CD1c-positive myeloid dendritic cell (primary cell): ENCODE data around the gene APOH.
A peak's percentile ranks its signal among the peaks of the same experiment; 100 is the strongest.

ENCODE experiments used
- DNase-seq: peaks from one replicate; pipeline ENCODE4 v3.0.0-alpha.2; 2016; ENCODE audit errors: extremely low spot score

Gene APOH

DNA sequence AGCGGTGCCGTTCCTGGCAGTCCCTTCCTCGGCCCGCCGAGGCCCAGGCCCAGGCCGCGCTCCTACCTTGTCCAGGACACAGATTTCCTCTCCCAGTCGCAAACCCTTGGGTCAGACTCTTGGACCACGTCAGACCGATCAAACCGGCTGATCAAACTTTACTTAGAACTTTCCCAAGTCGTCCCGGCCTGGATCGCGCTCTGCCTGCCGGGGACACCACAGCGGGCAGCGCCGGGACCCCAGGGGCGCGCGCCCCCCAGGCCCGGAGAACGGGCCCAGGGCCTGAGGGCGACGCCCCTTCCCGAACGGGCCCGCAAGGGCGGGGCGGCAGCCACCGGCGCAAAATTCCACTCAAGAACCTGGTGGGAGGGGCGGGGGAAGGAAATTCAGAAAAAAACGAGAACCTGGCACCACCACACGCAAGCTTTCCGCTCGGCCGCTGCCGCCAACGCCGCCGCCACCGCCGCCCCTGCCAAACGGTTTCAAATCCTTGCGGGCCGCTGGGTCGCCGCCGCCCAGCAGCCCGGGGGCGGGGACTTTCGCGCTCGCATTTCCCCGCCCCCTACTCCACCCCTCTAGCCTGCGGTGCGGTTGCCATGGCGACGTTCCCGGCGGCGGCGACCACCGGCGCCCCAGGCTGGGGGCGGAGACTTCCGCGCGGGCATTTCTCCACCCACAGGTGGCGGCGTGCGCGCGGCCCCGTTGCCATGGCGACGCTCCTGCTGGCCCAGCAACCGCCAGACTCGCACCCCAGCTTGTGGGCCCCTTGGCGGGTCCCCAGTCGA is 37.4 kb downstream of the APOH start, which contains the start of gene CEP112:
Gene CEP112 (minus strand): TSS at position 541 of the 785 bp plus-strand sequence.
- DNase-seq, result peak; percentile 88

DNA sequence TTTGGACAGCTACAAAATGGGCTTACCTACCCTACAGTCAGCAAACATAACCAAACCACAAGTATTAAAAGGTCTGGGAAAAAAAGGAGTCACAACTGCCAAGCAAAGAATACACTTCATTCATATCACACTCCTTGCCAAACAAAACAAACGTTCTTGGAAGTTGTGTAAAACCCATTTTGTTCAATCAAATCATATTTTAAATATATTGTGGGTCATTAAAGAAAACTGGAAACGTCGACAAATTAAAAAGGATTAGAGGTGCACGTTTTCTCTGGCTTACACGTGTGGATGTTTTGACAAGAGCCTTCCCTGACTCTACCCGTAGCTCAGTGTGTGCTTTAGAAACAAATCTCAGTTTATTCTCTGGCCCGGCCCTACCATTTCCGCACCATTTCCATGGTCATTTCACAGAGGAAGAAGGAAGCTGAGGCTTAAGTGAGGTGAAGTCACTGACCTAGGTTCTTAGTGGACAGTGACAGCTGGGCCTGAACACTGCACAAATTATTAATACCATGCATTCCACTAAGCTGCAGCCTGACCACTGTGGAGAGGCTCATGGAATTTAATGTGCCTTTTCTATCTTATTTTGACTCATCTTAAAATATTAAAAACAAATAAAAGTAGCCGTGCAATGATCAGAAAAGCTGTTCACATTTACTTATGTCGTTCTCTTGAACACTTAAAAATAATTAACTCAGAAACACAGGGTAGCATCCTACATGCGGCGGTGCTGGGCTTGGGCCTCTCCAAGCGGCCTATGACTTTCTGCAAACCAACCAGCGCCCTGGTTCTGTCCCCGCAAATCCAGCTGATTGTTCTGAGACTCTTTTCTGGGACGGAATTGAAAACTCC is 38.2 kb downstream of the APOH start:
- DNase-seq, result peak; percentile 1

- no peak for DNase-seq
Observed at GRCh38 chr17:66187718-66188117, 41.5 kb downstream of the APOH start.

- DNase-seq, result no peak
Observed at GRCh38 chr17:66185862-66186261, 43.4 kb downstream of the APOH start.

GRCh38 chr17:66184392-66184791 is 44.8 kb downstream of the APOH start:
- DNase-seq, result no peak

GRCh38 chr17:66183529-66183928 is 45.7 kb downstream of the APOH start:
- no peak for DNase-seq

DNA sequence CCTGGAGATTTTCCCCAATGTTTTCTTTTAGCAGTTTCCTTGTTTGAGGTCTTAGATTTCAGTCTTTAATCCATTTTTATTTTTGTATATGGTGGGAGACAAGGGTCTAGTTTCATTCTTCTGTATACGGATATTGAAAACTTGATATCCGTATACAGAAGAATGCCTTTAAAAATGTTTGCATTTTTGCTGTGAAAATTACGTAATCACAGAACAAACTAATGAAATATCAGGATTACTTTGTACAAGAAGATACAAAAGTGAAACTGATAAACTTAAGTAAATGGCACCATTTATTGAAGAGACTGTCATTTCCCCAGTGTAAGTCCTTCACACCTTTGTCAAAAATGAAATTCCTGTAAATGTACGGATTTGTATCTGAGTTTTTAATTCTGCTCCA is 50.6 kb downstream of the APOH start:
- DNase-seq, result no peak

GRCh38 chr17:66177048-66177447 is 52.2 kb downstream of the APOH start:
- no peak for DNase-seq

DNA sequence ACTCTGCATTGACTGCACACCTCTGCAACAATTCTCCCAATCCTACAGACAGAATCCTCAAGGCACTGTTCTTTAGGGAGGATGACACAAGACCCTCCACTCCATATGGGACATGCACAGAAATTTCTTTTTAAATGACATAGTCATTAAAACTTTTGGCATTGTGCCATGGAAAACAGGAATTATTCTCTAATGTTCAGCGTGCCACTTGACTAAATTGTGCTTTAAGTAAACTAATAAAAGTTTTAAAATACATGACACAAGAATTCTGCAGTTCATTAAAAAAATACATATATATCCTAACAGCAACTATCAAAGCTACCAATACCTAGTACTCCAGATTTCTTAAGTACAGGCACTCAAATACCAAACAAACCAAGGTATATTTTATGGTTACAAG is 53.3 kb downstream of the APOH start:
- no peak for DNase-seq

- DNase-seq, result no peak
Observed at GRCh38 chr17:66172691-66173223, 56.5 kb downstream of the APOH start.

DNA sequence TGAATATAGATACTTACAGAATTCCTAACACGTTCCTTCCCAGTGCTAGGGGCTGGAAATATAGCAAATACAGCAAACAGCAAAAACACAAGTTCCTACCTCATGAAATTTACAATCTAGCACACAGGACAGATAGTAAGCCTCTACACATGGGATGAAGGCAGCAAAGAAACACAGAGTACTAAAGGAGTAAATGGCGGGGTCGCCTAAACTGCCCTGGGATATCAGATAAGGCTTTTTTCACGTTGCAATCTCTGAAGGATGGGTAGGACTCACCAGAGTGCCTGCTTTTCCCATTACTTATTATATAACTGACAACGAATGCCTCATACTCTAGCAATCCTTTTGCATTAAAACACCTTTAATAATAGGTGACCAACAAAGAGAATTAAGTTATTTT is 57.1 kb downstream of the APOH start:
- DNase-seq, result no peak

DNA sequence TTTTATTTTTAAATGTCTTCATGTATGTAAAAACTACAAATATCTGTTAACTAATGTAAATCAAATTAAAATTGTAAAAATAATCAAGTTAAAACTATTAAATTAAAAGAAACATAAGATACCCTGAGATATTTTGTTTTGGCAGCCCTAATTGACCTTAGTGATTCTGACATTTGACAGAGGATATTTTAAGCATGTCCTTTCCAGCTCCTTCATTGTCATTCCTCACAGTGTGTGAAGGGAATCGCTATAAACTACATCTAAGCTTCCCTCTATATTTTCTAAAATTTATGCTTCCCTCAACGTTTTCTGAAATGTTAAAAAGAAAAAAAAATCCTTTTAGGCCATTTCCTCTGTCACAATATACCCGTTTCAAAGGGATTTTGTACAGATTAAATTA is 57.5 kb downstream of the APOH start:
- DNase-seq, result no peak

DNA sequence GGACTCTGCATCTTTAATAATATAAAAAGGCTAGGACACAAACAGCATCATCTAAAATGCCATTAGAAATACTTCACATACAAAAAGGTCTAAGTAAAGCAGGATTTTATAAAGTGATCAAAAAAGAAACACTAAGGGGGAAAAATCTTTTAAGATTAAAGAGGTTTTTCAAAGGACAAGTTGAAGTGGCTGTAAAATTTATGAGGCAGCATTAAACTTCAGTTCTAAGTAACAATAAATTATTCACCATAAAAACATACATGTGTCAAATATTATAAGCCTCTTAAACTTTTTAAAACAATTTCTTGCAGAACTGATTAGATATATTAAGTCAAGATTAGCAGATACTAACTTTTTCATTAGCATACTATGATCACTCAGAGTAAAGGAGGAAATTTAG is 58.0 kb downstream of the APOH start:
- no peak for DNase-seq

- DNase-seq, result no peak
Observed at GRCh38 chr17:66169839-66170238, 59.4 kb downstream of the APOH start.

- DNase-seq, result no peak
Observed at GRCh38 chr17:66167189-66167815, 61.9 kb downstream of the APOH start.

GRCh38 chr17:66165537-66166123 is 63.6 kb downstream of the APOH start:
- DNase-seq, result peak; percentile 54
